WTC11 (cell line): ENCODE measurements around the gene HOXD8.

Experiments
- CTCF ChIP-seq: fragments of 200-600 bp; IDR thresholded peaks from 2 replicates; pipeline ENCODE4 v1.8.0; 2022; ENCODE audit warnings: antibody characterized with exemption
- TCF7 ChIP-seq: sonication (generic); formaldehyde crosslinking; IDR thresholded peaks from 2 replicates; pipeline ENCODE4 v1.8.0; 2022; ENCODE audit warnings: mild to moderate bottlenecking, low read depth, missing genetic modification reagents, moderate library complexity
- ZNF219 ChIP-seq: sonication (generic); formaldehyde crosslinking; IDR thresholded peaks from 2 replicates; pipeline ENCODE4 v1.8.0; 2023; ENCODE audit warnings: missing genetic modification reagents, mild to moderate bottlenecking, borderline replicate concordance
- ZSCAN18 ChIP-seq: fragments of 250-450 bp; sonication (Bioruptor Pico); IDR thresholded peaks from 2 replicates; pipeline ENCODE4 v2.1.2; 2022; ENCODE audit warnings: mild to moderate bottlenecking, moderate library complexity

GRCh38 chr2:176095421-176095820 is 34.1 kb upstream of the HOXD8 start:
- no peak for TF ChIP-seq CTCF
- TF ChIP-seq ZSCAN18 (CRISPR knock-in tag) = no peak
- TF ChIP-seq ZNF219 = no peak
- no peak for TF ChIP-seq TCF7
